Activated CD4-positive, alpha-beta T cell treated with anti-CD3 and anti-CD28 coated beads, Interleukin-2, amount 50 U/mL, for 48 hours (primary cell): Measurements from ENCODE around the gene GATD1.

Experiments
- DNase-seq, 2 experiments: peaks; one replicate each; pipeline ENCODE4 v3.0.0-alpha.2; 2020

The GATD1 gene

GRCh38 chr11:777288-778255 lies at the start of gene GATD1:
TSS of gene GATD1 (minus strand) at chr11:777487. CDS start at chr11:777462, 25 bp downstream.
- peak; percentile 95 to 96 for DNase-seq

GRCh38 chr11:826836-827145 lies 49.5 kb upstream of the GATD1 start:
- no peak for DNase-seq

GRCh38 chr11:826227-826621 lies 48.9 kb upstream of the GATD1 start:
- no peak for DNase-seq

GRCh38 chr11:825366-826226 lies 48.3 kb upstream of the GATD1 start:
- DNase-seq, result no peak

- DNase-seq, result no peak
These were observed 47.7 kb upstream of the GATD1 start for GRCh38 chr11:824942-825341.

GRCh38 chr11:824292-824880 lies 47.1 kb upstream of the GATD1 start:
- no peak for DNase-seq

GRCh38 chr11:823441-824291 lies 46.4 kb upstream of the GATD1 start:
- no peak for DNase-seq

- DNase-seq, result no peak
These were observed 44.5 kb upstream of the GATD1 start for GRCh38 chr11:821512-822371.

GRCh38 chr11:820655-821511 lies 43.6 kb upstream of the GATD1 start:
- DNase-seq, result no peak

- DNase-seq, result peak; percentile 93 to 94
These were observed 42.8 kb upstream of the GATD1 start for GRCh38 chr11:819943-820649.

GRCh38 chr11:819129-819931 lies 42.0 kb upstream of the GATD1 start:
- peak; percentile 92 to 94 for DNase-seq

- no peak for DNase-seq
These were observed 41.3 kb upstream of the GATD1 start, which contains the start of gene PNPLA2 for GRCh38 chr11:818396-819128. TSS of gene PNPLA2 (plus strand) at chr11:818914. CDS start at chr11:819719, 805 bp downstream.

- no peak for DNase-seq
These were observed 39.1 kb upstream of the GATD1 start for GRCh38 chr11:816433-816779.

GRCh38 chr11:815675-816432 lies 38.6 kb upstream of the GATD1 start:
- DNase-seq, result no peak

- no peak for DNase-seq
These were observed 36.3 kb upstream of the GATD1 start for GRCh38 chr11:813456-814096.

- DNase-seq, result no peak
These were observed 35.8 kb upstream of the GATD1 start for GRCh38 chr11:813072-813455.

GRCh38 chr11:812390-812789 lies 35.1 kb upstream of the GATD1 start:
- DNase-seq, result no peak
